BJ (cell line): ENCODE measurements around the gene ROR1. TPM values are rescaled to one million over a fixed set of nuclear protein-coding genes. Genes with fewer than 3 reads are reported as not detected.

Experiments
- CTCF ChIA-PET: fragments of 350-600 bp; formaldehyde crosslinking; extraction: SDS; loops from one replicate; lab custom pipeline; 2021; ENCODE audit warnings: antibody characterized with exemption, inconsistent platforms; lab: Yijun Ruan, JAX
- POLR2A ChIA-PET: fragments of 300-600 bp; sonication (Branson Sonifier 250); formaldehyde crosslinking; extraction: SDS; loops from one replicate; lab custom pipeline; 2021; ENCODE audit warnings: antibody characterized with exemption; lab: Charles Lee
- DNase-seq: peaks from one replicate; pipeline ENCODE4 v3.0.0-alpha.2; 2011; ENCODE audit warnings: low read depth
- H3K27me3 ChIP-seq: 2 replicates; pipeline ENCODE4 v1.6.0; 2011; ENCODE audit warnings: low read length; ENCODE audit not compliant: control insufficient read depth, insufficient read depth
- H3K36me3 ChIP-seq: 2 replicates; pipeline ENCODE4 v1.5.1; 2011; ENCODE audit warnings: low read length; ENCODE audit not compliant: control insufficient read depth, insufficient read depth
- H3K4me3 ChIP-seq: 2 replicates; pipeline ENCODE4 v1.5.1; 2011; ENCODE audit warnings: low read depth, mild to moderate bottlenecking, control low read depth, low read length
- CTCF ChIP-seq: IDR thresholded peaks from 2 replicates; pipeline ENCODE4 v1.5.1; 2011; ENCODE audit warnings: low read depth, mild to moderate bottlenecking, control low read depth, inconsistent platforms, low read length, moderate library complexity; ENCODE audit not compliant: insufficient read depth
- polyA plus RNA-seq: library from polyadenylated mRNA; depleted of rRNA; stranded (reverse); fragments of >200 nt; gene quantifications from 2 replicates; pipeline ENCODE4 v1.2.3, GENCODE V29; 2011

Gene ROR1
- polyA plus RNA-seq, 1 experiment: 4.6 TPM

- TF ChIP-seq CTCF: no peak
- Histone ChIP-seq H3K36me3 (no peaks in the 10 kb centered on the region), H3K4me3 (no peak overlapping the region), H3K27me3 (no peaks in the 10 kb centered on the region)
- no peak for DNase-seq
- POLR2A ChIA-PET: no interaction called here
- CTCF ChIA-PET: interaction anchor here (1.2 to 1.5 kb wide), 4 partner anchors 18 to 475 kb away, joined by 3 to 4 read pairs (median 3); no protein-coding TSS in a partner anchor
Observed at GRCh38 chr1:64166629-64167028, 392.8 kb downstream of the ROR1 start.

GRCh38 chr1:64167176-64167575 lies 393.4 kb downstream of the ROR1 start:
- Histone ChIP-seq H3K4me3 (no peak overlapping the region), H3K27me3 (no peaks in the 10 kb centered on the region), H3K36me3 (no peaks in the 10 kb centered on the region)
- DNase-seq: no peak
- POLR2A ChIA-PET: no interaction called here
- CTCF ChIA-PET: interaction anchor here (0.5 to 1.5 kb wide), 5 partner anchors 10 to 475 kb away, joined by 3 to 4 read pairs (median 3); no protein-coding TSS in a partner anchor
- TF ChIP-seq CTCF: no peak

GRCh38 chr1:64171246-64171645 lies 397.4 kb downstream of the ROR1 start:
- TF ChIP-seq CTCF: no peak
- ChIA-PET POLR2A (no interaction called here), CTCF (interaction anchor here (0.7 to 0.8 kb wide), 2 partner anchors 35 to 58 kb away, joined by 3 read pairs; no protein-coding TSS in a partner anchor)
- Histone ChIP-seq H3K27me3 (no peaks in the 10 kb centered on the region), H3K36me3 (no peaks in the 10 kb centered on the region), H3K4me3 (no peak overlapping the region)
- no peak for DNase-seq

- no peak for TF ChIP-seq CTCF
- no peak for DNase-seq
- CTCF ChIA-PET: interaction anchor here (0.8 kb wide), 1 partner anchor 35 kb away, joined by 3 read pairs; no protein-coding TSS in a partner anchor
- Histone ChIP-seq H3K27me3 (no peaks in the 10 kb centered on the region), H3K36me3 (no peaks in the 10 kb centered on the region), H3K4me3 (no peak overlapping the region)
- POLR2A ChIA-PET: no interaction called here
Observed at GRCh38 chr1:64171797-64172281, 398.0 kb downstream of the ROR1 start.

GRCh38 chr1:64172458-64172983 lies 398.7 kb downstream of the ROR1 start:
- Histone ChIP-seq H3K4me3 (no peak overlapping the region), H3K27me3 (no peaks in the 10 kb centered on the region), H3K36me3 (no peaks in the 10 kb centered on the region)
- no peak for DNase-seq
- ChIA-PET POLR2A (no interaction called here), CTCF (no interaction called here)
- TF ChIP-seq CTCF: no peak
